HG02884 (cell line): ENCODE results near the gene TCF7L2.

Experiments used
- ATAC-seq: cut with Tn5 transposase; IDR thresholded peaks from one replicate; pipeline ENCODE4 v1.9.1; 2021; ENCODE audit warnings: mild to moderate bottlenecking, moderate library complexity; ENCODE audit not compliant: unreplicated experiment

TCF7L2 gene

DNA sequence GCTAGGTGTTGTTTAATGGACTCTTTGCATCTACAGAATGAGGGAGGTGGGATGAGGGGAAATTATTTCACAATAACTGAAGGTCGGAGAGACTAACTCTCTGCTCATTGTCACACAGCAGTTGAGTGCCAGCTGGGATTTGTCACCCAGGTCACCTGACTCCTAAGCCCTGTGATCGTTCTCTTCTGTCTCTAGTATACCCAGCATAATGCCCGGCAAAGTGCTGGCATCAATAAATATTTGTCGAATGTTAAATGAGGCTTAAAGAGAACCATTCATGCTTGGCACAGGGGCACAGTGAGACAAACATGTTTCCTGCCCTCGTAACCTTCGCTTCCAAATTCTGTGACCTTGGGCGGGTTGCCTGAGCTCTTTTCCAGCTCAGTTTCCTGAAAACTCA lies 70.8 kb downstream of the TCF7L2 start:
- ATAC-seq: no peak

DNA sequence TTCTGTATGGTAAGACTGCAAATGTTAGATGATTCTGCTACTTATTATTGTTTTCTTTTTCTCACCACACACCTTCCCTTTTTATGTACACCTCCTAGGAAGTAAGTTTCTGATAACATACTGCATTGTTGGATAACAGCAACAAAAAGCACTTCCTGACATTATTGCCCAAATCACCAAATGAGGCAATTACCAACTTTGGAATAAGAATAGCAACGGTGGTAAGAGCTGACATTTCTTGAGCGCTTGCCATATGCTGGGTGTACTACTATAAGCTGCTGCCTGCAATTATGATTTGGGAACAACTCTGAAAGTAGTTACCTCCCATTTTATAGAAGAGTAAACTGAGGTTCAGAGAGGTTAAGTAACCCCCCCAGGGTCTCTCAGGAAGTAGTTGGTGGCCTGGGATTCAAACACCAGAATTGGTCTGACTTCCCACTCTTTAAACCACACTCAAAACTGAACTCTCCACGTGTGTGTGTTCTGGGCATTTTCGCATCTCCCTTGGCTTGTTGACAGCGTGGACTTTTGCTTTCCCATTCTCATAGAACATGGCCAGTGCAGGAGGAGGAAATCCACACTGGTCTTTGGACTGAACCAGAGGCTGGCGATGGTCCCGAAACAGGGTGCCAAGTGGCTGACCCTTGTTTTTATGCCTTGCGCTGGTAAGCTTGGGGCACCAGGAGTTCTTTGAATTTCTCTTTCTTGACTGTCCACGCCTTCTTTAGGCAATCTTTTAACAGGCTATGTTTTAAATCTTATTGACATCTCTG lies 71.4 kb downstream of the TCF7L2 start:
- no peak for ATAC-seq

DNA sequence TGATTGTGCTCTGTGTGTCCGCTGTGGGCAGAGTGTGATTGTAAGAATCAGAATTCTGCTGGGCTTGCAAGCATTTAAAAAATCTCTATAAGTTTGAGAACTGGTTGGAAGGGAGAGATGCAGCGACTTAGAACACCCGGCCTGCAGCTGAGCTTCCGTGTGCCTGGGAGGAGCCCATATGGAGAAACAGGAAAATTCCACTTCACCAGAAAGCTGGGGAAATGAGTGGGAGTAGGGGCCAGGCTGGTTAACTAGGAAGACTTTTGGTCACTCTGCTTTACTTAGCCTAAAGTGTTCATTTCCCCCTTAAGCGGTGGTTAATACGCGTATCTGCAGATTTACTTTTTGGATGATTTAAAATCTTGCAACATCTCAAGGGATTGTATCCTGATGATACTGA lies 72.2 kb downstream of the TCF7L2 start:
- no peak for ATAC-seq

DNA sequence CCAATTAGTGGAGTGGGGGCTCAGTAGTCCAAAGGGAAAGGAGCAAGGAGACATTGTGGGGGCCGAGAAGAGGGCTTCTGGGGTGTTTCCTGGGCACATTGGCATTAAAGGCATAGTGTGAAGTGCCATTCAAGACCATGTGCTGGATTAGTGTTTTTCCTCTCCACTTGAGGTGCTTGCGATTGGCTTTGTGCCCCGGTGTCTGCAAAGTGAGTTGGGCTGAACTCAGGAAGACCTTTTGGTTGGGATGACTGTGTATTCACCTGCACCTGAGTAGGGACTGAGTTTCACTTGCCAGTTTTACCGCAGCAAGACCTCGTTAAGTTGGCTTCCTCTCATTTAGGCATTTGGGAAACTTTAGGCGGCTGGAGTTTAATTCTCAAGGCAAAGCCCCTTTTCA lies 73.0 kb downstream of the TCF7L2 start:
- no peak for ATAC-seq

GRCh38 chr10:113024930-113025329 lies 74.9 kb downstream of the TCF7L2 start:
- no peak for ATAC-seq

DNA sequence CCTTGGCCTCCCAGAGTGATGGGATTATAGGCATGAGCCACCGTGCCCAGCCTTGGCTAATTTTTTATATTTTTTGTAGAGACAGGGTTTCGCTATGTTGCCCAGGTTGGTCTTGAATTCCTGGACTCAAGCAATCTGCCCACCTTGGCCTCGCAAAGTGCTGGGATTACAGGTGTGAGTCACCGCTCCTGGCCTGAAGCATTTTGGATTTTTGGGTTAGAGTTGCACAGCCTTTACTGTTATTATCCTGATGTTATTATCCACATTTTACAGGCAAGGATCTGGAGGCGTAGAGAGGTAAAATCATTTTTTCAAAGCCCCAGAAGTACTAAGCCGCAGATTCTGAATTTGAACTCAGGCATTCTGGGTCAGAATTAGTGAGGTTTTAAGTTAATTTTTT lies 75.4 kb downstream of the TCF7L2 start:
- no peak for ATAC-seq

- ATAC-seq: no peak
These were observed 76.6 kb downstream of the TCF7L2 start for GRCh38 chr10:113026679-113027078.

GRCh38 chr10:113027230-113027573 lies 77.2 kb downstream of the TCF7L2 start:
- no peak for ATAC-seq

- no peak for ATAC-seq
These were observed 77.8 kb downstream of the TCF7L2 start for GRCh38 chr10:113027574-113028455.

- ATAC-seq: no peak
These were observed 78.7 kb downstream of the TCF7L2 start for GRCh38 chr10:113028456-113029440.

GRCh38 chr10:113030453-113030852 lies 80.4 kb downstream of the TCF7L2 start:
- ATAC-seq: no peak

GRCh38 chr10:113031147-113031546 lies 81.1 kb downstream of the TCF7L2 start:
- no peak for ATAC-seq

- ATAC-seq: no peak
These were observed 83.9 kb downstream of the TCF7L2 start for GRCh38 chr10:113033991-113034390.

DNA sequence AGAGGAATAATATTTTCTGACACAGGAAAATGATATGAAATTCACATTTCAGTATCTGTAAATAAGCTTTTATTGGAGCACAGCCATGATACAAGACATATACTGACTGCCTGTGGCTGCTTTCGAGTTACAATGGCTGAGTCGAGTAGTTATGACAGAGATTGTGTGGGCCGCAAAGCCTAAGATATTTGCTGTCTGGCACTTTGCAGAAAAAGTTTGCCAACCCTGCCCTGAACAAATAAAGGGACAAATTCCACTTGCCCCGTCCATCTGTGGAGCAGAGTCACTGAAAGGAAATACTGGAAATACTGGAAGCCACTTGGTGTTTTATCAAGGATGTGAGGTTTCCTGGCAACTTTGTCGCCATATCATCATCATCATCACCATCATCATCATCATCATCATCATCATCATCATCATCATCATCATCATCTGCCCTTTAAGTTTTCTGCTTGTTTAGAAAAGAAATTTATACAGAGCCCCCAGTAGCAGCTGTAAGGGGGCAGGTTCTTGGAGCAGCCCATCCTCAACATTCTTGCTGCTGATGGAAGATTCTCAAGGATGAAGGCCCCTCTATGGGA lies 85.8 kb downstream of the TCF7L2 start:
- no peak for ATAC-seq

- ATAC-seq: no peak
These were observed 86.6 kb downstream of the TCF7L2 start for GRCh38 chr10:113036619-113037018.

DNA sequence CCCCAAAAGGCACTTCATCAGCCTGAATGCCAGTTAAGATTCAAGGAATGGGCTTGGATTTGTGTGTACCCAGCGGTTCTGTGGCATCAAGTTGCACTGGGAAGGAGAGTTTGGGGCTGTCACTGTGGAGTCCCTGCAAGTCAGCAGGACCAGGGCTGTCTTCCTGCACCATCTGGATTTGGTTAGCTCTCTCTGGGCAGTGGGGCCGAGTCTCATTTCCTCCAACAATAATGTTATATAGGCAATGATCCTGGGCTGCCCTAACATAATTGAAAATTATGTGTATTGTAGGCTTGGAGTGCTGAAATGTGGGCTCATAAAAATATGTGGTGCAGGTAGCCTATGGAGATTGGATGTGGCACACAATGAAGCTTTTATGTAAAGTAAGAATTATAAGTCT lies 87.2 kb downstream of the TCF7L2 start:
- no peak for ATAC-seq

- no peak for ATAC-seq
These were observed 88.1 kb downstream of the TCF7L2 start for GRCh38 chr10:113038183-113038582.

DNA sequence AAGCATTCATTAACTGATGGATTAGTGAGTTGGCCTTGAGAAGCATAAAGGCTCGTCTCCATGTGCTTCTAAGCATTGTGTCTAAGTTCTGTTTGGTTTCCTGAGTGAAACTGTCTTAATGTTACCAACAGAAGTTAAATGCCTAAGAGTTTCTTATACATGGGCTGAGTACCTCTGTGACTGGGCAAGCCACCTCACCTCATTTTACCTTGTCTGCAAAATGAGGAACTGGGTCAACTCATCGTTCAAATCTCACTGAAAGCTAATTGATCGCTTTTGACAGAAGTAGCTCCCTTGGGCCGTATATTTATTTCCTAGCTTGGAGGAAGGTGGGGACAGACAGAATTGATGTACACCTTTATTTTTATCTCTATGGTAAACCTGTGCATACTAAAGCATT lies 88.9 kb downstream of the TCF7L2 start:
- no peak for ATAC-seq

DNA sequence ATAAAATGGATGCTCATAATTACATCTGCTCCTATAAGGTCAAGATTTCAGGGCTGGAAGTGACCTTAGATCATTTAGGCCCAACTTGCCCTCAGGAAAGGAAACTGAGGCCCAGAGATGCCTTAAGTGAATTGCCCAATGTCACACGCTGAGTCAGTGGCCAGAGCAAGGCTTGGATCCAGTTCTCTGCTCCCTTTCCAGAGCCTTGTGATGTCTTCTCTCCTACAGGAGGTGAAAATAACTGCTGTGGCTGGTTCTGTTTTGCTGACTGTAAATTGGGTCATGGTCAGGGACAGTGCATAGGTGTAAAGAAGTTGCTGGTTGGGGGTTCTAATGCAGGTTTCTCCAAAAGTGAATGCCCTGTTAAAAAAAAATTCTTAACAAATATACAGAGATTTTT lies 91.3 kb downstream of the TCF7L2 start:
- ATAC-seq: no peak

- ATAC-seq: no peak
These were observed 92.0 kb downstream of the TCF7L2 start for GRCh38 chr10:113041841-113042750.
